DOHH2 (cell line): Measurements from ENCODE around the gene GALNT3.
A peak's percentile ranks its signal among the peaks of the same experiment; 100 is the strongest.

Experiments
- H3F3A ChIP-seq: fragments of 200-600 bp; sonication (generic), shearing (Covaris generic); 2 replicates; pipeline ENCODE4 v1.6.0; 2016; ENCODE audit warnings: antibody characterized with exemption, mild to moderate bottlenecking; ENCODE audit not compliant: control insufficient read depth, insufficient read depth
- H3K27ac ChIP-seq: fragments of 200-600 bp; sonication (generic); 2 replicates; pipeline ENCODE4 v1.5.1; 2014; ENCODE audit warnings: low read depth, mild to moderate bottlenecking, low read length, moderate library complexity
- H3K27me3 ChIP-seq: fragments of 200-600 bp; sonication (generic); 2 replicates; pipeline ENCODE4 v1.6.1; 2014; ENCODE audit warnings: mild to moderate bottlenecking, low read length, mixed read lengths; ENCODE audit not compliant: control insufficient read depth
- H3K36me3 ChIP-seq: fragments of 200-600 bp; sonication (generic); 2 replicates; pipeline ENCODE4 v1.6.1; 2014; ENCODE audit warnings: mild to moderate bottlenecking, low read length, moderate library complexity, mixed read lengths; ENCODE audit not compliant: control insufficient read depth
- H3K4me1 ChIP-seq: fragments of 200-600 bp; sonication (generic); 2 replicates; pipeline ENCODE4 v1.6.1; 2014; ENCODE audit warnings: mild to moderate bottlenecking, low read length, mixed read lengths; ENCODE audit not compliant: control insufficient read depth
- H3K4me2 ChIP-seq: fragments of 200-600 bp; sonication (generic); 2 replicates; pipeline ENCODE4 v1.6.0; 2014; ENCODE audit warnings: mild to moderate bottlenecking, low read length, moderate library complexity
- H3K4me3 ChIP-seq: fragments of 200-600 bp; sonication (generic); 2 replicates; pipeline ENCODE4 v1.5.1; 2014; ENCODE audit warnings: mild to moderate bottlenecking, low read length, mixed read lengths
- H3K79me2 ChIP-seq: fragments of 200-600 bp; sonication (generic); 2 replicates; pipeline ENCODE4 v1.6.1; 2014; ENCODE audit warnings: mild to moderate bottlenecking, low read length, mixed read lengths; ENCODE audit not compliant: control insufficient read depth
- H3K9me2 ChIP-seq: fragments of 200-600 bp; sonication (generic); replicated peaks from 2 replicates; pipeline ENCODE4 v1.6.1; 2014; ENCODE audit warnings: mild to moderate bottlenecking, low read length, mixed read lengths; ENCODE audit not compliant: control insufficient read depth
- H3K9me3 ChIP-seq: fragments of 200-600 bp; sonication (generic); 2 replicates; pipeline ENCODE4 v1.6.1; 2014; ENCODE audit warnings: antibody characterized with exemption, low read length, mixed read lengths; ENCODE audit not compliant: control insufficient read depth, insufficient read depth
- H4K20me1 ChIP-seq: fragments of 200-600 bp; sonication (generic); 2 replicates; pipeline ENCODE4 v1.6.0; 2014; ENCODE audit warnings: low read depth, mild to moderate bottlenecking, antibody characterized with exemption, low read length, moderate library complexity; ENCODE audit not compliant: control insufficient read depth, insufficient read depth
- CTCF ChIP-seq: fragments of 200-600 bp; sonication (generic); IDR thresholded peaks from one replicate; pipeline ENCODE4 v1.5.1; 2014; ENCODE audit warnings: antibody characterized with exemption, mild to moderate bottlenecking, low read depth, low read length; ENCODE audit not compliant: poor library complexity, severe bottlenecking
- EZH2phosphoT487 ChIP-seq: fragments of 200-600 bp; sonication (generic); IDR thresholded peaks from 2 replicates; pipeline ENCODE4 v1.6.1; 2017; ENCODE audit warnings: borderline replicate concordance, mild to moderate bottlenecking, antibody characterized with exemption, low read length, moderate library complexity, mixed read lengths

GALNT3 gene

GRCh38 chr2:165794536-165794928 is 485 bp upstream of the GALNT3 start:
- Histone ChIP-seq H3K27ac (no peak overlapping the region), H3F3A (peaks cover 5% of the 10 kb centered on the region; the same call in 1 of the 2 replicates), H3K4me2 (peak overlapping the region; percentile 73), H3K79me2 (no peaks in the 10 kb centered on the region), H3K36me3 (no peaks in the 10 kb centered on the region), H3K9me3 (no peaks in the 10 kb centered on the region), H3K9me2 (no peaks in the 10 kb centered on the region), H3K4me3 (peak overlapping the region; percentile 74), H3K27me3 (peaks cover 17% of the 10 kb centered on the region), H4K20me1 (no peaks in the 10 kb centered on the region), H3K4me1 (peaks cover 19% of the 10 kb centered on the region)
- no peak for TF ChIP-seq CTCF

- no peaks in the 10 kb centered on the region for H3K36me3 ChIP-seq
- H3F3A ChIP-seq: peaks cover 5% of the 10 kb centered on the region; the same call in 1 of the 2 replicates
- no peaks in the 10 kb centered on the region for H4K20me1 ChIP-seq
- peak overlapping the region; percentile 73 for H3K4me2 ChIP-seq
- H3K9me2 ChIP-seq: no peaks in the 10 kb centered on the region
- no peak overlapping the region for H3K27ac ChIP-seq
- H3K4me1 ChIP-seq: peaks cover 29% of the 10 kb centered on the region
- H3K79me2 ChIP-seq: no peaks in the 10 kb centered on the region
- peak overlapping the region; percentile 74 for H3K4me3 ChIP-seq
- H3K9me3 ChIP-seq: no peaks in the 10 kb centered on the region
- TF ChIP-seq CTCF: no peak
- no peak for TF ChIP-seq EZH2phosphoT487
- H3K27me3 ChIP-seq: peaks cover 17% of the 10 kb centered on the region
Observed at GRCh38 chr2:165793161-165793778, 777 bp downstream of the GALNT3 start.

GRCh38 chr2:165792104-165792454 is 2.0 kb downstream of the GALNT3 start:
- no peaks in the 10 kb centered on the region for H3K9me2 ChIP-seq
- no peaks in the 10 kb centered on the region for H4K20me1 ChIP-seq
- H3K9me3 ChIP-seq: no peaks in the 10 kb centered on the region
- H3K4me2 ChIP-seq: no peak overlapping the region
- H3K27me3 ChIP-seq: peaks cover 17% of the 10 kb centered on the region
- no peak overlapping the region for H3K4me3 ChIP-seq
- no peaks in the 10 kb centered on the region for H3K79me2 ChIP-seq
- no peak for TF ChIP-seq CTCF
- TF ChIP-seq EZH2phosphoT487: no peak
- H3K36me3 ChIP-seq: no peaks in the 10 kb centered on the region
- peaks cover 30% of the 10 kb centered on the region for H3K4me1 ChIP-seq
- no peak overlapping the region for H3K27ac ChIP-seq
- peaks cover 5% of the 10 kb centered on the region; the same call in 1 of the 2 replicates for H3F3A ChIP-seq
